H1 (cell line): ENCODE measurements around the gene DDX51. TPM values are rescaled to one million over a fixed set of nuclear protein-coding genes. Genes with fewer than 3 reads are reported as not detected.

ENCODE experiments used
- CTCF ChIA-PET: fragments of 300-600 bp; sonication (Branson Sonifier 250); formaldehyde crosslinking; loops from one replicate; lab custom pipeline; 2021; ENCODE audit not compliant: partially characterized antibody; lab: Charles Lee
- POLR2A ChIA-PET: fragments of 300-600 bp; sonication (Branson Sonifier 250); formaldehyde crosslinking; loops from one replicate; lab custom pipeline; 2021; ENCODE audit warnings: inconsistent platforms; ENCODE audit not compliant: partially characterized antibody; lab: Charles Lee
- DNase-seq, 2 experiments: peaks; one replicate each; pipeline versions ENCODE4 v3.0.0 to v3.0.0-alpha.2; 2010 to 2022; ENCODE audit warnings: low spot score in 2 of 2, low read depth in 1 of 2, mixed read lengths in 1 of 2
- FAIRE-seq: peaks from 2 replicates; lab custom pipeline; 2011; peaks lifted over from hg19 to GRCh38; lab: Jason Lieb, UNC
- H2AFZ ChIP-seq: 2 replicates; pipeline ENCODE4 v1.8.1; 2012; ENCODE audit warnings: low read length, inconsistent platforms
- H2AK5ac ChIP-seq: 2 replicates; pipeline ENCODE4 v1.6.1; 2013; ENCODE audit warnings: low read depth, low read length
- H2BK120ac ChIP-seq: replicated peaks from 2 replicates; pipeline ENCODE3; 2013; ENCODE audit warnings: low read depth, low read length, inconsistent platforms
- H2BK12ac ChIP-seq: 2 replicates; pipeline ENCODE4 v1.6.1; 2013; ENCODE audit warnings: low read depth, low read length
- H2BK15ac ChIP-seq: 2 replicates; pipeline ENCODE4 v1.6.1; 2013; ENCODE audit warnings: low read length
- H2BK20ac ChIP-seq: 2 replicates; pipeline ENCODE4 v1.6.1; 2013; ENCODE audit warnings: low read length
- H2BK5ac ChIP-seq: 2 replicates; pipeline ENCODE4 v1.6.1; 2013; ENCODE audit warnings: low read depth, low read length
- H3K14ac ChIP-seq: 2 replicates; pipeline ENCODE4 v1.6.1; 2013; ENCODE audit warnings: inconsistent platforms; ENCODE audit not compliant: insufficient read length
- H3K18ac ChIP-seq: 2 replicates; pipeline ENCODE4 v1.6.1; 2013; ENCODE audit warnings: low read length; ENCODE audit errors: extremely low read depth
- H3K23ac ChIP-seq: 2 replicates; pipeline ENCODE4 v1.6.1; 2013; ENCODE audit warnings: inconsistent platforms; ENCODE audit not compliant: insufficient read length
- H3K23me2 ChIP-seq: 2 replicates; pipeline ENCODE4 v1.6.1; 2013; ENCODE audit warnings: low read depth, low read length
- H3K27ac ChIP-seq: 2 replicates; pipeline ENCODE4 v1.6.1; 2011; ENCODE audit warnings: low read depth, low read length, inconsistent platforms
- H3K27me3 ChIP-seq, 4 experiments: replicated peaks in 1 of 4; 1 replicate in 1 of 4; 2 replicates in 3 of 4; pipeline versions ENCODE4 v1.6.1 to v1.8.1; 2011 to 2013; ENCODE audit warnings: low read length in 3 of 4, mild to moderate bottlenecking in 3 of 4, inconsistent platforms in 2 of 4, mixed read lengths in 2 of 4, moderate library complexity in 1 of 4; ENCODE audit not compliant: control insufficient read depth in 3 of 4, insufficient read depth in 3 of 4; ENCODE audit errors: extremely low read depth in 1 of 4
- H3K36me3 ChIP-seq, 4 experiments: 2 replicates each; pipeline versions ENCODE4 v1.6.1 to v1.8.1; 2011 to 2013; ENCODE audit warnings: mild to moderate bottlenecking in 4 of 4, low read length in 3 of 4, moderate library complexity in 2 of 4, control low read depth in 1 of 4, inconsistent platforms in 1 of 4; ENCODE audit not compliant: insufficient read depth in 4 of 4, control insufficient read depth in 2 of 4
- H3K4ac ChIP-seq: replicated peaks from 2 replicates; pipeline ENCODE3; 2013; ENCODE audit warnings: low read length, low read depth, mixed read lengths, inconsistent platforms; ENCODE audit not compliant: insufficient read length
- H3K4me1 ChIP-seq, 4 experiments: replicated peaks in 1 of 4; 1 replicate in 1 of 4; 2 replicates in 3 of 4; pipeline versions ENCODE4 v1.6.1 to v1.8.1; 2011 to 2013; ENCODE audit warnings: low read length in 3 of 4, inconsistent platforms in 2 of 4, mixed read lengths in 1 of 4; ENCODE audit not compliant: insufficient read depth in 4 of 4, control insufficient read depth in 3 of 4
- H3K4me2 ChIP-seq, 2 experiments: 2 replicates each; pipeline versions ENCODE4 v1.6.1 to v1.8.1; 2011 to 2013; ENCODE audit warnings: low read depth in 2 of 2, low read length in 2 of 2, control low read depth in 1 of 2, inconsistent platforms in 1 of 2, mild to moderate bottlenecking in 1 of 2; ENCODE audit not compliant: insufficient read depth in 1 of 2
- H3K4me3 ChIP-seq, 4 experiments: fragments of 200-600, 300-600 bp in 1 of 4; sonication (generic), shearing (Covaris generic), sonication (Bioruptor Twin) in 1 of 4; 2 replicates each; pipeline versions ENCODE4 v1.5.1 to v1.8.1; 2011 to 2016; ENCODE audit warnings: low read length in 4 of 4, low read depth in 3 of 4, control low read depth in 2 of 4, inconsistent platforms in 2 of 4, mild to moderate bottlenecking in 2 of 4, mixed read lengths in 1 of 4, moderate library complexity in 1 of 4; ENCODE audit not compliant: insufficient read depth in 2 of 4; ENCODE audit errors: extremely low read depth in 1 of 4
- H3K56ac ChIP-seq: replicated peaks from 2 replicates; pipeline ENCODE3; 2013; ENCODE audit warnings: low read depth, mild to moderate bottlenecking, mixed read lengths, low read length, inconsistent platforms; ENCODE audit not compliant: insufficient read length
- H3K79me1 ChIP-seq: 2 replicates; pipeline ENCODE4 v1.6.1; 2013; ENCODE audit warnings: low read depth, low read length, control low read depth
- H3K79me2 ChIP-seq, 2 experiments: 2 replicates each; pipeline versions ENCODE4 v1.6.1 to v1.8.1; 2012 to 2013; ENCODE audit warnings: low read length in 2 of 2, mild to moderate bottlenecking in 2 of 2, inconsistent platforms in 1 of 2; ENCODE audit not compliant: insufficient read depth in 2 of 2, control insufficient read depth in 1 of 2
- H3K9ac ChIP-seq, 4 experiments: replicated peaks in 1 of 4; 1 replicate in 1 of 4; 2 replicates in 3 of 4; pipeline versions ENCODE4 v1.6.1 to v1.8.1; 2011 to 2013; ENCODE audit warnings: low read depth in 3 of 4, low read length in 3 of 4, control low read depth in 2 of 4, mild to moderate bottlenecking in 2 of 4, moderate library complexity in 2 of 4, inconsistent platforms in 1 of 4; ENCODE audit errors: extremely low read depth in 1 of 4
- H3K9me3 ChIP-seq, 2 experiments: 2 replicates each; pipeline versions ENCODE4 v1.6.1 to v1.8.1; 2012 to 2013; ENCODE audit warnings: mild to moderate bottlenecking in 2 of 2, moderate library complexity in 2 of 2, control low read depth in 1 of 2, inconsistent platforms in 1 of 2, low read depth in 1 of 2, low read length in 1 of 2, mixed read lengths in 1 of 2; ENCODE audit not compliant: insufficient read depth in 2 of 2
- H4K20me1 ChIP-seq, 2 experiments: replicated peaks in 1 of 2; 2 replicates each; pipeline versions ENCODE3 to v1.8.1; 2011 to 2013; ENCODE audit warnings: inconsistent platforms in 2 of 2, low read length in 2 of 2, mild to moderate bottlenecking in 1 of 2; ENCODE audit not compliant: insufficient read depth in 2 of 2, control insufficient read depth in 1 of 2
- H4K5ac ChIP-seq: 2 replicates; pipeline ENCODE4 v1.6.1; 2013; ENCODE audit warnings: low read length, low read depth, mixed read lengths, inconsistent platforms; ENCODE audit not compliant: insufficient read length
- H4K8ac ChIP-seq: 2 replicates; pipeline ENCODE4 v1.8.0; 2013; ENCODE audit warnings: mild to moderate bottlenecking, moderate library complexity, low read length, inconsistent platforms; ENCODE audit not compliant: insufficient read depth; ENCODE audit errors: extremely low read depth
- H4K91ac ChIP-seq: replicated peaks from 2 replicates; pipeline ENCODE3; 2013; ENCODE audit warnings: low read length, mixed read lengths, inconsistent platforms; ENCODE audit not compliant: insufficient read length
- CBX5 ChIP-seq: fragments of 300-800, 300-1000 bp; sonication (generic); IDR thresholded peaks from 2 replicates; pipeline ENCODE4 v1.7.1; 2016; ENCODE audit warnings: antibody characterized with exemption, low read length, low read depth
- CREB1 ChIP-seq: IDR thresholded peaks from 2 replicates; pipeline ENCODE4 v1.6.1; 2012; ENCODE audit warnings: inconsistent platforms
- SRF ChIP-seq: IDR thresholded peaks from 2 replicates; pipeline ENCODE4 v1.6.1; 2011; ENCODE audit warnings: mild to moderate bottlenecking, low read depth, low read length, moderate library complexity
- TAF1 ChIP-seq: IDR thresholded peaks from 2 replicates; pipeline ENCODE4 v1.6.1; 2011; ENCODE audit warnings: mild to moderate bottlenecking, low read depth, low read length
- WGBS, 2 experiments: shearing (Covaris generic) in 1 of 2; methylation state at CpG; one replicate each; pipeline versions ENCODE4 v1.1.6 to v1.1.7; 2013 to 2015; ENCODE audit warnings: low lambda C conversion rate in 2 of 2, mixed read lengths in 2 of 2, inconsistent platforms in 1 of 2, low coverage in 1 of 2, missing lambda C conversion rate in 1 of 2; ENCODE audit not compliant: insufficient replicate concordance in 2 of 2, insufficient coverage in 1 of 2, insufficient read length in 1 of 2; ENCODE audit errors: extremely low coverage in 1 of 2, missing lambda C conversion rate in 1 of 2; 5-methylcytosine and 5-hydroxymethylcytosine counted together
- polyA plus RNA-seq, 7 experiments: library from polyadenylated mRNA; depleted of rRNA in 3 of 7; stranded (reverse) in 5 of 7; unstranded in 2 of 7; fragments of >200 nt in 5 of 7; fragments of 200-250 nt in 2 of 7; gene quantifications; 1 replicate in 5 of 7; 2 replicates in 1 of 7; 4 replicates in 1 of 7; pipeline versions ENCODE4 v1.2.1 to v1.2.3, GENCODE V29; 2011 to 2013; ENCODE audit warnings: missing spikeins in 2 of 7, mixed read lengths in 2 of 7
- total RNA-seq: library from RNA; stranded (reverse); fragmentation: NEBNext Ultra II Directional; extraction: Animal tissue kit (Norgen Biotek cat#: 25700); gene quantifications from 2 replicates; pipeline ENCODE4 v1.2.1, GENCODE V29; 2021

DDX51 gene
- total and polyA plus RNA-seq, 2 of the 8 experiments (the other 6 are each of a cell fraction or from before 2014, with no cell fraction given): 11.2 to 24.4 TPM

DNA sequence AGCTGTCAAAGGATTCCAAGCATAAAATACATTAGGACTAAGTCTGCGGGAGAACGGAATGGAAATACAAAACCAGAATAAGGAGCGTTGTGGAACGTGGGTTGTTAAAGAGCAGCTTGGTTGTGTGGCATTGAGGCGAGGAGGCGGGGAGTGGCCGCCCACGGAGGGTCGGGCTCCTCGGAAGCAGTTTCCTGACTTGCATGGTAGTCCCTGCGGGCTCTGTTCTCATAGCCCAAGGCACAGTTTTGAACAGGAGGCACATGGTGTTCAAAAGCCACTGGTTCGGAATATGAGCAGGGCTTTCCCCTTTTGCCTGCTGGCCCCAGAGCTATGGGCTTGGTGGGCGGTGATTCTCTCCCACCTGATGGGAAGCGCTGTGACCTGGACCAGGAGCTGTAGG lies 12.2 kb downstream of the DDX51 start:
- Histone ChIP-seq H3K4ac (no peak overlapping the region), H3K4me1 (no peaks in the 10 kb centered on the region), H2BK12ac (no peak overlapping the region), H3K79me2 (no peaks in the 10 kb centered on the region), H2BK5ac (no peak overlapping the region), H2BK120ac (no peak overlapping the region), H3K23ac (no peak overlapping the region), H4K5ac (no peak overlapping the region), H3K36me3 (peaks cover 0 to 19% (median 5%) of the 10 kb centered on the region in 4 experiments; a peak in 5 of 8 replicates), H2BK20ac (no peak overlapping the region), H3K23me2 (no peaks in the 10 kb centered on the region), H4K8ac (no peak overlapping the region), H3K56ac (no peak overlapping the region), H3K18ac (no peak overlapping the region), H3K14ac (no peak overlapping the region), H3K27me3 (no peaks in the 10 kb centered on the region; a peak in 2 of 7 replicates), H3K4me3 (no peak overlapping the region), H3K27ac (no peak overlapping the region), H4K91ac (no peak overlapping the region), H2AFZ (no peak overlapping the region), H3K4me2 (no peak overlapping the region), H4K20me1 (no peaks in the 10 kb centered on the region), H2BK15ac (no peak overlapping the region), H3K9me3 (peaks cover 10 to 27% of the 10 kb centered on the region in 2 experiments), H3K79me1 (no peaks in the 10 kb centered on the region), H3K9ac (no peak overlapping the region), H2AK5ac (no peak overlapping the region)
- DNase-seq (no peak), FAIRE-seq (no peak)
- ChIA-PET CTCF (interaction anchor here (1.1 to 2.7 kb wide), 2 partner anchors 39 to 282 kb away, joined by 3 to 7 read pairs; no protein-coding TSS in a partner anchor), POLR2A (interaction anchor here (2.7 kb wide), 1 partner anchor 11 kb away, joined by 15 read pairs; the partner anchor contains the start of gene DDX51)
- TF ChIP-seq CREB1 (no peak), TAF1 (no peak), SRF (no peak), CBX5 (no peak)
- WGBS, 2 experiments: 96% methylated on average over 14 of the region's 14 CpGs; no CpG with 5 or more reads in 1 of the 2 experiments
